B cell (primary cell): ENCODE measurements around the gene GPR3. TPM values are rescaled to one million over a fixed set of nuclear protein-coding genes. Genes with fewer than 3 reads are reported as not detected.

Source experiments
- ATAC-seq: fragments of 200-7000 bp; cut with Tn5 transposase; one replicate; pipeline ENCODE4 v1.10.0; 2021; ENCODE audit warnings: low read depth, mild to moderate bottlenecking, moderate number of reproducible peaks, moderate library complexity
- CTCF ChIA-PET: fragments of 350-600 bp; sonication (Branson Sonifier 250); formaldehyde crosslinking; loops from one replicate; lab custom pipeline; 2021; ENCODE audit warnings: antibody characterized with exemption, inconsistent platforms; lab: Charles Lee
- POLR2A ChIA-PET: fragments of 350-600 bp; sonication (Branson Sonifier 250); formaldehyde crosslinking; loops from one replicate; lab custom pipeline; 2021; ENCODE audit warnings: antibody characterized with exemption; lab: Charles Lee
- DNase-seq: peaks from one replicate; pipeline ENCODE4 v3.0.0; 2013
- H2AFZ ChIP-seq: 2 replicates; pipeline ENCODE4 v1.6.1; 2012; ENCODE audit warnings: mild to moderate bottlenecking, low read depth, low read length; ENCODE audit not compliant: insufficient read depth, poor library complexity, severe bottlenecking
- H3K27ac ChIP-seq, 2 donors: 1 replicate in 1 of 2; 2 replicates in 1 of 2; pipeline ENCODE4 v1.5.1; 2012 to 2013; ENCODE audit warnings: low read length in 2 of 2, mild to moderate bottlenecking in 2 of 2, moderate library complexity in 1 of 2
- H3K27me3 ChIP-seq, 4 experiments: fragments of 200-600 bp in 1 of 4; sonication (generic) in 1 of 4; replicated peaks in 1 of 4; 1 replicate in 2 of 4; 2 replicates in 2 of 4; pipeline versions ENCODE4 v1.6.1 to v1.7.0; 2013 to 2016; ENCODE audit warnings: low read length in 3 of 4, mild to moderate bottlenecking in 2 of 4, mixed read lengths in 1 of 4, moderate library complexity in 1 of 4; ENCODE audit not compliant: insufficient read depth in 4 of 4, control insufficient read depth in 3 of 4; ENCODE audit errors: control extremely low read depth in 1 of 4
- H3K36me3 ChIP-seq, 2 experiments: replicated peaks in 1 of 2; 1 replicate in 1 of 2; 2 replicates in 1 of 2; pipeline versions ENCODE4 v1.6.1 to v1.7.1; 2013; ENCODE audit warnings: low read length in 1 of 2; ENCODE audit not compliant: insufficient read depth in 2 of 2, control insufficient read depth in 1 of 2; ENCODE audit errors: control extremely low read depth in 1 of 2, extremely low read depth in 1 of 2
- H3K4me1 ChIP-seq, 2 donors: fragments of 200-600 bp in 1 of 2; sonication (generic) in 1 of 2; 1 replicate in 1 of 2; 2 replicates in 1 of 2; pipeline versions ENCODE4 v1.5.1 to v1.6.1; 2013 to 2017; ENCODE audit warnings: low read length in 2 of 2; ENCODE audit not compliant: control insufficient read depth in 2 of 2, insufficient read depth in 2 of 2
- H3K4me2 ChIP-seq: replicated peaks from 2 replicates; pipeline ENCODE3; 2012; ENCODE audit warnings: mild to moderate bottlenecking, low read depth, low read length; ENCODE audit not compliant: poor library complexity, severe bottlenecking
- H3K4me3 ChIP-seq, 5 experiments: fragments of 200-600 bp in 1 of 5; sonication (generic) in 1 of 5; 1 replicate in 3 of 5; 2 replicates in 2 of 5; pipeline versions ENCODE4 v1.5.1 to v1.7.0; 2011 to 2016; ENCODE audit warnings: low read length in 4 of 5, mild to moderate bottlenecking in 4 of 5, low read depth in 2 of 5, control low read depth in 1 of 5, moderate library complexity in 1 of 5; ENCODE audit not compliant: insufficient read depth in 1 of 5; ENCODE audit errors: control extremely low read depth in 1 of 5, extremely low read depth in 1 of 5
- H3K79me2 ChIP-seq: fragments of 200-600 bp; sonication (generic); one replicate; pipeline ENCODE4 v1.6.0; 2016; ENCODE audit warnings: low read length; ENCODE audit not compliant: control insufficient read depth, insufficient read depth
- H3K9ac ChIP-seq: fragments of 200-600 bp; sonication (generic); 2 replicates; pipeline ENCODE4 v1.6.1; 2017; ENCODE audit warnings: mild to moderate bottlenecking, low read length, moderate library complexity
- H3K9me3 ChIP-seq, 3 donors: one replicate each; pipeline versions ENCODE4 v1.6.1 to v1.7.1; 2013; ENCODE audit warnings: low read length in 2 of 3; ENCODE audit not compliant: control insufficient read depth in 2 of 3, insufficient read depth in 1 of 3; ENCODE audit errors: control extremely low read depth in 1 of 3
- H4K20me1 ChIP-seq: 2 replicates; pipeline ENCODE4 v1.6.0; 2012; ENCODE audit warnings: mild to moderate bottlenecking, low read length; ENCODE audit not compliant: insufficient read depth, control insufficient read depth, poor library complexity, severe bottlenecking
- H3K27ac Mint-ChIP-seq: one replicate; pipeline ENCODE4 v1.8.0; 2021; ENCODE audit warnings: mixed read lengths
- H3K27me3 Mint-ChIP-seq: one replicate; pipeline ENCODE4 v1.8.0; 2021; ENCODE audit warnings: mixed read lengths
- H3K4me1 Mint-ChIP-seq: one replicate; pipeline ENCODE4 v1.8.0; 2021; ENCODE audit warnings: mixed read lengths
- H3K4me3 Mint-ChIP-seq: one replicate; pipeline ENCODE4 v1.8.0; 2021; ENCODE audit warnings: mixed read lengths
- H3K9me3 Mint-ChIP-seq: one replicate; pipeline ENCODE4 v1.8.0; 2022; ENCODE audit warnings: mixed read lengths; ENCODE audit not compliant: insufficient read depth
- CTCF ChIP-seq: fragments of 200-600 bp; IDR thresholded peaks from one replicate; pipeline ENCODE4 v1.8.0; 2022; ENCODE audit warnings: antibody characterized with exemption, mild to moderate bottlenecking
- EZH2 ChIP-seq: IDR thresholded peaks from 2 replicates; pipeline ENCODE4 v1.6.1; 2012; ENCODE audit warnings: borderline replicate concordance, low read depth, mild to moderate bottlenecking, moderate library complexity, low read length; ENCODE audit not compliant: insufficient read depth, poor library complexity, severe bottlenecking
- WGBS: methylation state at CpG from one replicate; pipeline ENCODE4 v1.1.5; 2013; ENCODE audit warnings: missing lambda C conversion rate; ENCODE audit not compliant: insufficient coverage; 5-methylcytosine and 5-hydroxymethylcytosine counted together
- intact Hi-C: fragments of 100-400 bp; cut with micrococcal nuclease; formaldehyde crosslinking; loops from one replicate; pipeline ENCODE4 v1.10.0; 2022
- polyA plus RNA-seq: library from polyadenylated mRNA; depleted of rRNA; stranded (reverse); fragments of >200 nt; gene quantifications from 2 replicates; pipeline ENCODE4 v1.2.3, GENCODE V29; 2012
- total RNA-seq, 2 donors: library from RNA; stranded (reverse); fragments of 120-200 nt in 1 of 2; gene quantifications; 1 replicate in 1 of 2; 2 replicates in 1 of 2; pipeline versions ENCODE4 v1.2.3 to v1.2.4, GENCODE V29; 2013 to 2022

GPR3 gene
- total and polyA plus RNA-seq, 2 donors (not counting 1 experiment from before 2014, with no cell fraction given) = 3.3 TPM; not detected in 1

- peaks cover 22 to 35% of the 10 kb centered on the region in 2 donors for H3K4me1 ChIP-seq
- H3K4me1 Mint-ChIP-seq = peaks cover 36% of the 10 kb centered on the region
- ChIA-PET CTCF (interaction anchor here (0.6 to 7.8 kb wide), 11 partner anchors 11 to 352 kb away, joined by 3 to 402 read pairs (median 4); partner anchors contain the start of gene AHDC1), POLR2A (no interaction called here)
- H3K79me2 ChIP-seq = no peaks in the 10 kb centered on the region
- H3K27ac Mint-ChIP-seq = peak overlapping the region; percentile 56
- H3K27ac ChIP-seq = peak overlapping the region in 1 of 2 donors; percentile 38
- no peak for TF ChIP-seq CTCF
- no peak for TF ChIP-seq EZH2
- no peak for DNase-seq
- H3K4me3 ChIP-seq = no peak overlapping the region
- 90% methylated on average over 2 of the region's 4 CpGs for WGBS
- no peaks in the 10 kb centered on the region for H3K27me3 ChIP-seq
- H3K9me3 ChIP-seq = no peaks in the 10 kb centered on the region
- ATAC-seq = no peak
- no peaks in the 10 kb centered on the region for H3K9me3 Mint-ChIP-seq
- H2AFZ ChIP-seq = no peak overlapping the region
- no peaks in the 10 kb centered on the region for H4K20me1 ChIP-seq
- H3K4me2 ChIP-seq = no peak overlapping the region
- H3K4me3 Mint-ChIP-seq = no peak overlapping the region
- H3K36me3 ChIP-seq = no peaks in the 10 kb centered on the region
- intact Hi-C loops = loop anchor here (10.0 kb wide), 1 partner anchor 164 kb away; the partner anchor contains the start of gene WDTC1
- H3K27me3 Mint-ChIP-seq = no peaks in the 10 kb centered on the region
- H3K9ac ChIP-seq = no peak overlapping the region
Observed at GRCh38 chr1:27398405-27399149, 6.2 kb downstream of the GPR3 start.
